IMR-90 (cell line): Measurements from ENCODE around the gene NAV2. TPM values are rescaled to one million over a fixed set of nuclear protein-coding genes. Genes with fewer than 3 reads are reported as not detected.

ENCODE experiments used
- ATAC-seq: fragments of 200-7000 bp; cut with Tn5 transposase; 2 replicates; pipeline ENCODE4 v1.9.1; 2020; ENCODE audit warnings: low read depth, mild to moderate bottlenecking, moderate library complexity
- BruUV-seq: library from RNA; stranded (reverse); fragments of 400-500 nt; replicated peaks from 2 replicates; lab custom pipeline; 2021; lab: Mats Ljungman, UMichigan
- CTCF ChIA-PET: fragments of 300-600 bp; formaldehyde crosslinking; extraction: SDS; loops from one replicate; lab custom pipeline; 2021; ENCODE audit warnings: antibody characterized with exemption; lab: Yijun Ruan, JAX
- POLR2A ChIA-PET: fragments of 300-600 bp; sonication (Branson Sonifier 250); formaldehyde crosslinking; loops from one replicate; lab custom pipeline; 2022; ENCODE audit warnings: antibody characterized with exemption; ENCODE audit not compliant: unreplicated experiment; lab: Charles Lee
- DNase-seq: peaks from one replicate; pipeline ENCODE4 v3.0.0; 2013
- H2AFZ ChIP-seq: replicated peaks from 2 replicates; pipeline ENCODE3; 2013; ENCODE audit warnings: low read length, mild to moderate bottlenecking; ENCODE audit not compliant: poor library complexity
- H2AK5ac ChIP-seq: 2 replicates; pipeline ENCODE4 v1.6.1; 2013; ENCODE audit warnings: low read depth, low read length, inconsistent platforms
- H2AK9ac ChIP-seq: replicated peaks from 2 replicates; pipeline ENCODE3; 2013; ENCODE audit warnings: mild to moderate bottlenecking, low read depth, low read length, moderate library complexity; ENCODE audit not compliant: poor library complexity
- H2BK120ac ChIP-seq: 2 replicates; pipeline ENCODE4 v1.6.1; 2013; ENCODE audit warnings: low read depth, low read length, inconsistent platforms
- H2BK15ac ChIP-seq: 3 replicates; pipeline ENCODE4 v1.6.1; 2013; ENCODE audit warnings: low read depth, low read length, inconsistent platforms
- H2BK20ac ChIP-seq: 2 replicates; pipeline ENCODE4 v1.6.1; 2013; ENCODE audit warnings: low read depth, mild to moderate bottlenecking, inconsistent platforms, low read length, moderate library complexity
- H2BK5ac ChIP-seq: 2 replicates; pipeline ENCODE4 v1.6.1; 2013; ENCODE audit warnings: mild to moderate bottlenecking, low read depth, low read length, inconsistent platforms; ENCODE audit not compliant: poor library complexity, severe bottlenecking
- H3K14ac ChIP-seq: replicated peaks from 2 replicates; pipeline ENCODE4 v1.6.1; 2013; ENCODE audit warnings: low read depth, low read length, inconsistent platforms
- H3K18ac ChIP-seq: 2 replicates; pipeline ENCODE4 v1.6.1; 2013; ENCODE audit warnings: low read depth, low read length, control low read depth
- H3K23ac ChIP-seq: 2 replicates; pipeline ENCODE4 v1.6.1; 2013; ENCODE audit warnings: low read depth, low read length, inconsistent platforms
- H3K27ac ChIP-seq: 2 replicates; pipeline ENCODE4 v1.5.1; 2013; ENCODE audit warnings: mild to moderate bottlenecking, control low read depth, low read length; ENCODE audit not compliant: insufficient read depth
- H3K27me3 ChIP-seq: 2 replicates; pipeline ENCODE4 v1.6.1; 2013; ENCODE audit warnings: low read length; ENCODE audit not compliant: control insufficient read depth, insufficient read depth
- H3K36me3 ChIP-seq: 2 replicates; pipeline ENCODE4 v1.6.1; 2013; ENCODE audit warnings: low read length, mixed read lengths; ENCODE audit not compliant: control insufficient read depth, insufficient read depth
- H3K4ac ChIP-seq: 2 replicates; pipeline ENCODE4 v1.6.1; 2013; ENCODE audit warnings: low read depth, low read length, inconsistent platforms
- H3K4me1 ChIP-seq: 2 replicates; pipeline ENCODE4 v1.6.1; 2013; ENCODE audit warnings: low read length, mixed read lengths; ENCODE audit not compliant: control insufficient read depth, insufficient read depth
- H3K4me2 ChIP-seq: 2 replicates; pipeline ENCODE4 v1.6.1; 2013; ENCODE audit warnings: low read depth, mild to moderate bottlenecking, control low read depth, low read length, moderate library complexity
- H3K4me3 ChIP-seq: 2 replicates; pipeline ENCODE4 v1.5.1; 2013; ENCODE audit warnings: low read depth, mild to moderate bottlenecking, control low read depth, low read length, moderate library complexity; ENCODE audit not compliant: insufficient read depth
- H3K56ac ChIP-seq: 2 replicates; pipeline ENCODE4 v1.6.1; 2013; ENCODE audit warnings: low read length, inconsistent platforms; ENCODE audit not compliant: insufficient read depth; ENCODE audit errors: extremely low read depth
- H3K79me1 ChIP-seq, 2 experiments: 2 replicates each; pipeline ENCODE4 v1.6.1; 2013; ENCODE audit warnings: low read length in 2 of 2, inconsistent platforms in 1 of 2, low read depth in 1 of 2
- H3K9ac ChIP-seq: 2 replicates; pipeline ENCODE4 v1.6.1; 2013; ENCODE audit warnings: low read depth, low read length, control low read depth
- H3K9me1 ChIP-seq: 2 replicates; pipeline ENCODE4 v1.6.1; 2013; ENCODE audit warnings: low read length, inconsistent platforms; ENCODE audit not compliant: insufficient read depth
- H3K9me3 ChIP-seq: 2 replicates; pipeline ENCODE4 v1.6.1; 2013; ENCODE audit warnings: low read length; ENCODE audit not compliant: control insufficient read depth, insufficient read depth
- H4K20me1 ChIP-seq: 2 replicates; pipeline ENCODE4 v1.6.1; 2013; ENCODE audit warnings: low read length, inconsistent platforms; ENCODE audit not compliant: insufficient read depth
- H4K5ac ChIP-seq: 2 replicates; pipeline ENCODE4 v1.6.1; 2013; ENCODE audit warnings: mild to moderate bottlenecking, low read depth, low read length, control low read depth
- H4K8ac ChIP-seq, 2 experiments: 2 replicates each; pipeline ENCODE4 v1.6.1; 2013; ENCODE audit warnings: low read depth in 2 of 2, low read length in 2 of 2, control low read depth in 1 of 2, inconsistent platforms in 1 of 2
- H4K91ac ChIP-seq: 2 replicates; pipeline ENCODE4 v1.6.1; 2013; ENCODE audit warnings: low read depth, low read length, inconsistent platforms; ENCODE audit not compliant: insufficient read depth
- BHLHE40 ChIP-seq: fragments of 150-350 bp; IDR thresholded peaks from 2 replicates; pipeline ENCODE4 v1.6.1; 2016; ENCODE audit warnings: mild to moderate bottlenecking, low read depth, low read length
- CEBPB ChIP-seq: IDR thresholded peaks from 2 replicates; pipeline ENCODE4 v1.6.1; 2012; ENCODE audit warnings: low read depth, low read length, improper control_type of control experiment
- CHD1 ChIP-seq: IDR thresholded peaks from 2 replicates; pipeline ENCODE4 v1.6.1; 2012; ENCODE audit warnings: low read depth, low read length, improper control_type of control experiment
- CTCF ChIP-seq: conservative IDR thresholded peaks from 2 replicates; pipeline ENCODE4 v1.5.1; 2012; ENCODE audit warnings: mild to moderate bottlenecking, low read depth, low read length, improper control_type of control experiment
- FOS ChIP-seq: fragments of 150-350 bp; IDR thresholded peaks from 2 replicates; pipeline ENCODE4 v1.6.1; 2016; ENCODE audit warnings: low read depth, low read length
- MAZ ChIP-seq: IDR thresholded peaks from 2 replicates; pipeline ENCODE4 v1.6.1; 2012; ENCODE audit warnings: low read depth, mild to moderate bottlenecking, low read length, improper control_type of control experiment, moderate library complexity, borderline replicate concordance
- MXI1 ChIP-seq: IDR thresholded peaks from 2 replicates; pipeline ENCODE4 v1.6.1; 2012; ENCODE audit warnings: low read depth, mild to moderate bottlenecking, low read length, moderate library complexity, borderline replicate concordance
- NFE2L2 ChIP-seq: fragments of 150-350 bp; IDR thresholded peaks from 2 replicates; pipeline ENCODE4 v1.6.1; 2016; ENCODE audit warnings: low read depth, mild to moderate bottlenecking, low read length
- POLR2A ChIP-seq: IDR thresholded peaks from 2 replicates; pipeline ENCODE4 v1.6.1; 2012; ENCODE audit warnings: mild to moderate bottlenecking, low read depth, low read length
- RAD21 ChIP-seq: IDR thresholded peaks from 2 replicates; pipeline ENCODE4 v1.6.1; 2012; ENCODE audit warnings: low read length, improper control_type of control experiment
- RCOR1 ChIP-seq: IDR thresholded peaks from 2 replicates; pipeline ENCODE4 v1.6.1; 2012; ENCODE audit warnings: mild to moderate bottlenecking, low read length, improper control_type of control experiment; ENCODE audit not compliant: insufficient replicate concordance
- RFX5 ChIP-seq: IDR thresholded peaks from 2 replicates; pipeline ENCODE4 v1.8.0; 2012; ENCODE audit warnings: low read depth, mild to moderate bottlenecking, low read length, moderate library complexity
- SMC3 ChIP-seq: fragments of 150-350 bp; IDR thresholded peaks from 2 replicates; pipeline ENCODE4 v1.6.1; 2016; ENCODE audit warnings: low read depth, mild to moderate bottlenecking, antibody characterized with exemption, low read length, moderate library complexity
- USF2 ChIP-seq: fragments of 150-350 bp; IDR thresholded peaks from 2 replicates; pipeline ENCODE4 v1.6.1; 2017; ENCODE audit warnings: mild to moderate bottlenecking, antibody characterized with exemption, low read length, low read depth
- WGBS, 2 experiments: methylation state at CpG; one replicate each; pipeline versions ENCODE4 v1.1.5 to v1.1.7; 2013; ENCODE audit warnings: missing lambda C conversion rate in 2 of 2; ENCODE audit not compliant: insufficient read length in 1 of 2; ENCODE audit errors: extremely low coverage in 2 of 2; 5-methylcytosine and 5-hydroxymethylcytosine counted together
- dilution Hi-C: fragments of 300-500 bp; cut with HindIII; formaldehyde crosslinking; loops from one replicate; pipeline ENCODE4 v1.14.3; 2018; ENCODE audit warnings: low sequenced_read_pairs; ENCODE audit not compliant: unreplicated experiment
- in situ Hi-C: fragments of 300-500 bp; cut with MboI; formaldehyde crosslinking; loops from 3 replicates; pipeline ENCODE4 v1.14.3; 2019; ENCODE audit warnings: low sequenced_read_pairs, inconsistent platforms, mixed read lengths
- intact Hi-C: fragments of 100-400 bp; cut with micrococcal nuclease; formaldehyde crosslinking; loops from 2 replicates; pipeline ENCODE4 v1.10.0; 2022
- polyA plus RNA-seq, 3 experiments: library from polyadenylated mRNA; depleted of rRNA; stranded (reverse); fragments of >200 nt; gene quantifications; 2 replicates each; pipeline ENCODE4 v1.2.3, GENCODE V29; 2012; ENCODE audit warnings: low replicate concordance in 1 of 3
- total RNA-seq: library from RNA; depleted of rRNA; stranded (reverse); fragments of >200 nt; gene quantifications from 2 replicates; pipeline ENCODE4 v1.2.3, GENCODE V29; 2012
- TF ChIP-seq, protein P1 (sequence below): fragments of 150-350 bp; IDR thresholded peaks from 2 replicates; pipeline ENCODE4 v1.6.1; 2016; ENCODE audit warnings: low read depth, mild to moderate bottlenecking, low read length, moderate library complexity, borderline replicate concordance

The NAV2 gene
- total and polyA plus RNA-seq, 2 of the 4 experiments (the other 2 are of a cell fraction), result 4.5 to 12.6 TPM

GRCh38 chr11:20008871-20009644 is 296.4 kb downstream of the NAV2 start:
- H2AK5ac ChIP-seq, result no peak overlapping the region
- no peak overlapping the region for H3K18ac ChIP-seq
- H3K27me3 ChIP-seq, result no peaks in the 10 kb centered on the region
- H3K4ac ChIP-seq, result no peak overlapping the region
- no peak overlapping the region for H3K27ac ChIP-seq
- ChIA-PET CTCF (interaction anchor here (0.8 kb wide), 2 partner anchors 13 to 57 kb away, joined by 3 read pairs; no protein-coding TSS in a partner anchor), POLR2A (no interaction called here)
- BruUV-seq, result no TSS peak
- no peaks in the 10 kb centered on the region for H4K20me1 ChIP-seq
- no peak overlapping the region for H3K4me3 ChIP-seq
- dilution Hi-C loops, result no loop called here
- H2BK15ac ChIP-seq, result no peak overlapping the region
- no peak overlapping the region for H3K56ac ChIP-seq
- H2AK9ac ChIP-seq, result no peak overlapping the region
- intact Hi-C loops, result no loop called here
- no peak for ATAC-seq
- no peak overlapping the region for H2BK20ac ChIP-seq
- H3K4me2 ChIP-seq, result no peak overlapping the region
- H3K9me3 ChIP-seq, result no peaks in the 10 kb centered on the region
- H3K23ac ChIP-seq, result no peak overlapping the region
- H4K91ac ChIP-seq, result no peak overlapping the region
- H2BK5ac ChIP-seq, result no peak overlapping the region
- peaks cover 7% of the 10 kb centered on the region for H3K4me1 ChIP-seq
- H2AFZ ChIP-seq, result no peak overlapping the region
- H3K9me1 ChIP-seq, result no peaks in the 10 kb centered on the region
- H3K9ac ChIP-seq, result no peak overlapping the region
- H4K5ac ChIP-seq, result no peak overlapping the region
- H2BK120ac ChIP-seq, result no peak overlapping the region
- no peak for DNase-seq
- in situ Hi-C loops, result no loop called here
- H4K8ac ChIP-seq, result no peak overlapping the region
- H3K36me3 ChIP-seq, result no peaks in the 10 kb centered on the region
- peaks cover 2 to 20% of the 10 kb centered on the region in 2 experiments; a peak in 1 of 4 replicates for H3K79me1 ChIP-seq
- H3K14ac ChIP-seq, result no peak overlapping the region
- WGBS, 2 experiments, result 76% methylated on average over 2 of the region's 10 CpGs; no CpG with 5 or more reads in 1 of the 2 experiments
- TF ChIP-seq, protein P1, sequence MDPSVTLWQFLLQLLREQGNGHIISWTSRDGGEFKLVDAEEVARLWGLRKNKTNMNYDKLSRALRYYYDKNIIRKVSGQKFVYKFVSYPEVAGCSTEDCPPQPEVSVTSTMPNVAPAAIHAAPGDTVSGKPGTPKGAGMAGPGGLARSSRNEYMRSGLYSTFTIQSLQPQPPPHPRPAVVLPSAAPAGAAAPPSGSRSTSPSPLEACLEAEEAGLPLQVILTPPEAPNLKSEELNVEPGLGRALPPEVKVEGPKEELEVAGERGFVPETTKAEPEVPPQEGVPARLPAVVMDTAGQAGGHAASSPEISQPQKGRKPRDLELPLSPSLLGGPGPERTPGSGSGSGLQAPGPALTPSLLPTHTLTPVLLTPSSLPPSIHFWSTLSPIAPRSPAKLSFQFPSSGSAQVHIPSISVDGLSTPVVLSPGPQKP, result no peak
- TF ChIP-seq POLR2A (no peak), NFE2L2 (no peak), RAD21 (no peak), CTCF (no peak), MAZ (no peak), RCOR1 (no peak), USF2 (no peak), SMC3 (no peak), MXI1 (no peak), CEBPB (no peak), FOS (no peak), RFX5 (no peak), BHLHE40 (no peak), CHD1 (no peak)
